ENCODE measurements around the gene SOX6.

The SOX6 gene

DNA sequence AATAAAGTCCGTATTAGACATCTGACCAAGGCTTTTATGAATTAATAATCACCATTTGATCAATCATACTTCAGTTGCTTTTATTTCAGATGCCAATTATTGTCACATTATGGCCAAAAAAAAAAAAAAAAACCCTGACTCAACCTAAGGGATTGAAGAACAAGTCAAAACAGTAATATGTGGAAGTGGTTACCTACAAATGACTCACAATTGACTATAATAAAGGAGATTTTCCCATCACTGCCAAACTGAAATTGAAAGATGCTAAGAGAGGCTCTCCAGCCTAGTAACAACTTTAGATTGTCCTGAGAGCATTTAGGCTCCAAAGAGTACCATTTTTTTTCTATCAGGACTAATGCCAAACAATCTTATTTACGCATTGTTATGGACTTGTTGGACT is 35.2 kb downstream of the SOX6 start:
- DNase-seq, result no peak

DNA sequence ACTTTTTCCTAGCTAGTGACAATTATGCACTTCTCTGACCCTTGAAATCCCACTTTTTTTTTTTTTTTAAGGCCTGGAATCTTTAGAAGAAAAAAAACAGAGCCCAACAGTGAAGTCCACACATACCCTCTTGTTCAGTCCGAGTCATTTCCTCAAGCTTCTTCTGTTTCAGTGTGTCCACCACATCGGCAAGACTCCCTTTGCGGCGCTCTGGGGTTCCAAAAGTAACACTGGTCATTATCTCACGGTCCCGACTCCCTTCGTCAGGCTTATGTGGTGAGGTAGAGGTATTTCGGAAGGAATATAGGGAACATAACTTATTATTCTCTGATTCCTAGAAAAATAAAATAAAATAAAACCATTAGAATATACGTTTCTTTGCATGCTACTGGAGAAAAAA is 38.0 kb downstream of the SOX6 start:
- DNase-seq, result no peak

DNA sequence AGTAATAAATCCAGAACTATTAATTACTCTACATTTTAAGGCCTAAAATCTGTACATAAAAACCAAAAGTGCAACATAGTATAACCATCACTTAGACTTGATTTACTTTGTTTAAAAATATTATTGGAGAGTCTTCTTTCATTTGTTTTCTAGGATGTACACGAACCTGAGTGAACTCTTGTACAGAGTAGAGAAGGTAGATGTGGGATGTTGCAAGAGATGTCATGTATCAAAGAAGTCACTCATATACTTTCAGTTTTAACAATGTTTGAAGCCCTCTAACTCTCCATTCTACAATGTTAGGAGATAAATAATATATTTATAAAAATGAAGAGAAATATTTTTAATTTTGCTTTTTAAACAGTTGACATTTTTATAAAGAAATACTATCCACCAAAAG is 38.6 kb downstream of the SOX6 start:
- DNase-seq, result no peak

DNA sequence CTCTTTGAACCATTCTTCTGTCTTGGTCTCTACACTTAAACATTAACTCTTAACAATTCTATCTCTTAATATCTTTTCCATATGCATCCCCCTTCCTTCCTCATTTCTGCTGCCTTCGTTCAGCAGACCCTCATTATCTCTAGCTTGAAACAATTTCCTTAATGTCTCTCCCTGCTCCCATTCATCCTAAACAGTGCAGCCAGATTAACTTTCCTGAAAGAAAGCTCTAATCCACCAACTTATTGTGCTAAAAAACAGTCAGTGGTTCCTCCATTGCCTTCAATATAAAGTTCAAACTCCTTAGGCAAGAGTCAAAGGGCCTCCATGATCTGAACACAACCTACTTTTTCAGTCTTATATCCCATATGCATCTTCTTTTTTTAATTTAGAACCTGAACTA is 42.5 kb downstream of the SOX6 start:
- no peak for DNase-seq

DNA sequence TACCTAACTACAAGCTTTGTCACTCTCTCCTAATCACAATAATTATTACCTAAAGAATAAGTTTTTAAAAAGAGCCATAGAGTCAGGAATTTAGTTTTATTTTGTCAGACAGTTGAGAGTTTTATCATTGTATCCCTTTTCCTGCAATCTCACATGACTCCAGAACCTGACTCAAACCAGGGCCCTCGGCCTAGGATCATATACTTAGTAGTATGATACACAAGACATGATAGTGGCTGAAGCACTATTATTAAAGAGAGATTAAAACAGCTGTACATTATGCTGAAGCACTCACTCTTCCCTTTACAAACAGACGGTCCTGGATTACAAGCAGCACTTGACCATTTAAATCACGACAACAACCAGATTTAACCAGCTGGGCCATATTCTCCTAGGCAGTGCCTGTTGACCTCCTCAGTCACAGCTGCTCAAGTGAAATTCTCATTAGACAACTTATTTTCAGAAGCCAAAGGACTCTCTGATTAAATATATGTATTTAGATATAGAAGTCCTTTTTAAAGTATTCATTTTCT is 44.0 kb downstream of the SOX6 start:
- DNase-seq, result no peak

DNA sequence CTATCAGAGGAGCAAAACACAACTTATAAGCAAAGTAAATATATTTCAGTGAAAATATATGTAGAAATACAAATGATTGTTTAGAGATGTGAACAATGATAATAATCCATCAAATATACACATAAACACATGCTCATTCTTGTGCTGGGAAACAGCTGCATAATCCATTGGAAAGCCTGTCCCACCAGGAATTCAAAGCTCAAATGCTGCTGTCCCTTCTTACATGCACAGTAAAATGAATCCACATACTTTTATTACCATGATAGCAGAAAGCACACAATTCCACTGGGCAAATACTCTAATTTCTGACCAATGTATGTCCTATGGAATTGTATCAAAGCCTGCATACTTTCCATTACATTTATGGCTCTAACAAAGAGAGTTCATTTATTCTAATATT is 44.5 kb downstream of the SOX6 start:
- no peak for DNase-seq

DNA sequence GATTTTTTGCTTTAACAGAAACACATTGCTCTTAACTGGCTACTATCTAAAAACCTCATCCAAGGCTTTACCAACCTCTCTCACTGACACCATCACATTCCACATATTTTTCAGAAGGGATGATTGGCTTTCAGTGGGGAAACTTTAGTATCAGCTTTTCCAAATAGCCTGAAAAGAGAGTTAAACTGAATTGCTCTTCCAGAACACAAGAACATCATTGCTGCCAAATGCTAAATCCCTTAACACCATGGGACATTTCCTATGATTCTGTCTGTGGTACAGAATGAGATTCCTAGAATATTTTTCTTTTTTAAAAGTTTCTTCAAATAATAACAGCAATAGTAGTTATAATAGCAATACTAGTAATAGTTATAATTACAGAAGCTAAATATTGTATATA is 45.4 kb downstream of the SOX6 start:
- no peak for DNase-seq

DNA sequence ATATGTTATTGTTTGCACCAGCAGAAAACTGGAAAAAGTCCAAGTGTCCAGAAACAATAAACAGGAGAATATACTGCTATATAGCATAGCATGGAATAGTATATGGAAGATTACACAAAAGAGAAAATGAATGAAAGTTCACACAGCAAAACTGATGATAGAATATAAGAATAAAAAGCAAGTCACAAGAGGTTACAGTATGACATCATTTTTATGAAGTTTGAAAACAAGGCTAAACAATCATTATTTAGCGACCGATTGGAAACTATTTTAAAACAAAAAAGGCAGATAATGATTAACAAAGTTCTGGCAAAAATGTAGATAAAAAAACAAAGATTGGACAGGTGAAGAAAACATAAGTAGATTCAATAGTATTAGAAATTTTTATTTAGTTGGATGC is 47.1 kb downstream of the SOX6 start:
- DNase-seq, result no peak

DNA sequence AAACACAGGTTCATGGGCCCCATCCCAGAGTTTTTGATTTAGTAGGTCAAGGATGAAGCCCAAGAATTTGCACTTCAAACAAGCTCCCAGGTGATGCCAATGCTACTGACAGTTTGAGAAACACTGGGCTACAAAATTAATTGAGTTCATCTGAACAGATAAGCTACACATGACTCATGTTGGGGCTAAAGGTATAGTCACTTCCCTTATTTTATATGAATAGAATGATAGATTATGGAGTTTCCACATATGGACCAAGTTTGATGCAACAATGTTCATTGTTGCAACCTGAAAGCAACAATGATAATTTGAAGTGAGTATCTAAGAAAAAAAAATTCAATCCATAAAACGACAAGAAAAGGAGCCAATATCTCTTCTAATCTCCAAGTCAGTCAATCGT is 54.9 kb downstream of the SOX6 start:
- DNase-seq, result no peak

DNA sequence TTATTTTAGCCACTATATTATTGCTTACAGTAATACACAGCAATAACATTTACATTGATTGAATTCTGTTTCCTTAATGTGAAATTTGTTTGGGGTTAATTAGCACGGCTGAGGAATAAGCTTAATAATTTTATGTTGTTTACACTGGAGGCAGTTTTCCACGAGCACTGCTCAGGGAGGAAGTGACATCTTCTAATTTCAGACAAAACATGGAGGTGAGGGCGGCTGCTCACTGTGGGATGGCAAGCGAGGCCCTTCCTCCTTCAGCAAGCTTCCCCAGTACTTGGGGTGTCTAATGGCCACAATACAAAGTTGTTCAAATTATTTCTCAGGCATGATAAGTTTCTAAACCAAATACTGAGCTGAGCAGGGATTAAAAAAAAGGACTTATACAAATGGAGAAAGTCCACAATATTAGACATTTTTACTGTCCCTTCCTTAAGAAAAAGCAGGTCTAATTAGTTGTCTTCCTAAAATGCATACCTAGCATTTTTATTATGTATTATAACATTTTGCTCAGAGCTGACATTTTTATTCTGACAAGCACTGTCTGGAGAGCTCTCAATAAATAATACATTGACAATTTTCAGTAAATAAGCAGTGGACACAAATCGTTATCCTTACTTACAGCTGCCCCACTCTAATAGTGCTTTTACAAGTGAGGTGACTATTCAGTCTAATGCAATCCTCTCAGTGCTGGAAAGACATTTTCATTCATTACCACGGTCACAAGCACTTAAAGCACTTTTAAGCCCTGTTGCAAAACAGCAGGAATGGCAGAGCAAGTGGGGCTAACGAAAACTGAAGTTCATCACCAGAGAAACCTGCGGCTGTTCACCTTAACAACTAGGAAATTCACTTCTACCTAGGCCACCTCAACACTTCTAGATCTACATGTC is 56.2 kb downstream of the SOX6 start:
- no peak for DNase-seq

DNA sequence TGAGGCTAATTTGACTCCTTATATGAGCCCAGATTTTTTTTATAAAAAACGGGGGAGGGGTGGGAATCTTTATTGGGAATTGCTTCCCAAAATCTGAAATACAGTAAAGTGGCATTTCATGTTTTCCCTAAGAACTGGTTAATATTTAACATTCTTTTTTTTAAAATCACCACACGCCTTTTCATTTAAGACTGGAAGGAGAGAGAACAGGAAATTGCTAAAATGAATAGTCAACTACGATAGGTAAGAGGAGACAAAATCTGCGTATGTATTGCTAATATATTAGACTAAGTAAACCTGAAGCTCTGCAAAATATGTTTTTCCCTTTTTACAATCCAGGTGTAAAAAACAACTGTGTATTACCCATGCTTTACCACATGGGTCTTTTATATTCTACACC is 57.0 kb downstream of the SOX6 start:
- no peak for DNase-seq

DNA sequence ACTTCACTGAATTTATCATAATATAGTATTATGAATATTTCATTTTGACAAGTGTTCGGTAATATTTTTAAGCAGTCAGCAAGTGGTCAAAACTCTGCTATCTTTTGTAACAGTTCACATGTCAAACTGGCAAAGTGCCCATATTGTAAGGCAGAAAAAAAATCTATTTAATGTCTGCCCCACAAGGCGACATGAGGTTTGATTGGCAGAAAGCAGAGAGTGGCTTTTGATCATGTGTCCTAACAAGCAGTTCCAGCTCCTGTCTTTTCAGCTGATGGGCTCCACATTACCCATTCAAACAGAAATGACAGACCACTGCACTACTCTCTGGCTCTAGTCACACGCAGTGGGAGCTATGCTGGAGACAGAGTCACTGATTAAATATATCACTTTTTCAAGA is 59.0 kb downstream of the SOX6 start:
- no peak for DNase-seq

DNA sequence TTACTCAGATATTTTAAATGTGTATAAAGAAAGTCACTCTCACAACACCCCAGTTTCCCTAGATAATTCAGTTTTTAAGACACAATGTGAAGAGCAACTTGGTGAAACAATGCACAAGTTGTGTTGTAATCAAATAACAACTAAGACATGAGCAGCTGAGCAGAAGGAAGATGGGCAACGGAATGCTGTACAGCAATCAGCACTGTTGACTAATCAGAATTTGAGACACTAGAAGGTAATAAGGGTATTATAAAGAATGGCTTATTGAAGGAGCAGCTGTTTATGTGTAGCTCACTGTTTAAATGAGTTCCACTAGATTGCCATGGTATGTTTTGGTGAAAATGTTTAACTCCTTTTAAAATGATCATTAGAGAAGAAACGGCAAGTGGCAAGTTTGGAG is 60.1 kb downstream of the SOX6 start:
- no peak for DNase-seq

DNA sequence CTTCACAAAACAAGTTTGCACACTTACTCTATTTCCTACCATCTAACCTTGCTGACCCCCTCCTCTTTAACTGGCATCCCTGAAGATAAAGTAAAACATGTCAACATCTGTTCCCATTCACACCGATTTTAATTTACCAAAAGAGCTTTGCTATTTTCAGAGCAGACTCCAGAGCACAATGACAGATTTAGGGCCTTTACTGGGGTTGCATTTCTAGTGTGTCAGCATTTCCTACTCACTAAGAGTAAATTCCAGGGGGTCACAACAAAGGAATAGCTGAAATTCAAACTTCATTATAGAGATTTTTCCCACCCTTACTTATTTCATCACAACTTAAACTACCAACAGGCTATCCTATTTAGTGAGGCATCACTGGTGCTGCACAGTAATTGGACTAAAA is 60.8 kb downstream of the SOX6 start:
- DNase-seq, result no peak

DNA sequence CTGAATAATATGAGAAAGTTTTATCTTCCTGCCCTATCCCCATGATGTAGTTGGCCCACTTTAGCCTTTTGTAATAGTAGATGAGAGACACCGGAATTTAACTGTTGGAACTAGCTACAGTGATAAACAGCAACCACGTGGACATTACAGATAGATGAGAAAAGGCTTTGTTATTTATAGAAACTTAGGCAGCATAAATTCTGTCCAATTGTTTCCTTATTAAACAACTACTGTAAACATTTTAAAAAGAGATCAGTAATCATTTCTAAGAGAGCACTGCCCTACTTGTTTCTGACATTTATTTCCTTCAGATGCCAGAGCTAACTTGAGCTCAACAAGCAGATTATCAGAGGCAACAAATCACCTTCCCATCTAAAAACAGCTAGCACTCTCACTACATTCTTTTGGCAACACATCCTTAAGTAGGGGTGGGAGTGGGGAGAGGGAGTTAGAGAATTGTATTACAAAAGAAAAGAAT is 63.1 kb downstream of the SOX6 start:
- DNase-seq, result no peak

DNA sequence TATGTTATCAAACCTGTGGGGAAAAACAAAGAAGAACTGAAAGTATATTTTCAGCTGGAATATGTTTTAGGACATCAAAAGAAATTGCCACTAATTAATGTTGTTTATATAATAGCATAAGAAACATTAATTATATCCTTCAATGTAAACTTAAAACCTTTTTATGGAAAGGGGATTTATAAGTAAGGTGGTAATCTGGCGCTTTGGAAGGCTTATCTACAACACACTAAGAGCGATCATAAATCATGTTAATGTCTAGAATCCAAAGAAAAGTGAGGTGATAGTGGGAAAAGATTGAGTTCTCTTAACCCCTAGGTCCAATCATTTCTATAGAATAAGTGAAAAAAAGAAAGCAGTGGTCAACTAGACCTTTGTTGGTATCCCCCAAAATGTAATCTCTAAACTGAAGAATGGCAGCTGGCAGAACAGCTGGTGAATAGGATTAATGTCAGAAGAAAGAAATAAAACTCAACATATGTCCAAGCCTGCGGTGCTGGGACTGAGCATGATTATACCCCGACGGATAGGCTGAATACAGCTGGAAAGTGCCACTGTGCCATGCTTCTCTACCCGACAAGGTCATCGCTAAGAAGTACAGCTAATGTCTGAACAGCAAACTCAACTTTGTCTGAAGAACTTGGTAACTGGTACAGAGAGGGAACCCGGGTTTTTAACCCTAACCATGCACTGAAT is 64.0 kb downstream of the SOX6 start:
- no peak for DNase-seq

DNA sequence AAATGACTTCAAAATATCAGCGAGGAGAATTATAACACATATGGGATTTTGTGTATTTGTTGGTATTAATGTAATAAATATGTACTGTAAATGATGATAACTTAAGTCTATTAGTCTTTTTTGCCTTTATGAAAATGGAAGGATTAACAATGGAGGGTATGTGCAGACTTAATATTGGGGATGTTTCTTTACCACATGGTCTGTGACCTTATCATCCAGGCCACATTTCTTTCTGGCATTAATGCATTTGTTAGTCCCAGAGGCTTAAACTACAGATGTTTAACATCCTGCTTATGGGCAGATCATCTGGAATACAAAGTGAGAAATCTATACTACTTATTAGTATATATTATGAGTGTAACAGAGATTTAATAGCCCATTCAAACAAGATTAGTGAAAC is 64.6 kb downstream of the SOX6 start:
- no peak for DNase-seq

DNA sequence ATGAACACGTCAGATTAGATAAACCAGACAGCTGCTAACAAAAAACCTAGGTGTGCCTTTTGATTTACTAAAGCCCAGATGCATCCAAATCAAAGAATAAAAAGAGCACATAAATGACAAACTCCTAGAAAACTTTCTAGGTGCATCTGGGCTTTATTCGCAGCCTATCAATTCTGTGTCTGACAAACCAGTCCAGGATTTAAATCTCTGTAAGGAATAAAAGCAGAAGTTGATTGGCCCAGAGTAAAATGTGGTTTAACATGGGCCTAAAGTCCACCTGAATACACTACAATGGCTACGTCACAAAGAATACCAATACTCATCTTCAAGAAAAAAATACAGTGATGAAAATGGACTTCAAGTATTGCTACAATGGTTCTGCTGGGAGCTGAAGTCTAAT is 66.8 kb downstream of the SOX6 start:
- DNase-seq, result no peak

DNA sequence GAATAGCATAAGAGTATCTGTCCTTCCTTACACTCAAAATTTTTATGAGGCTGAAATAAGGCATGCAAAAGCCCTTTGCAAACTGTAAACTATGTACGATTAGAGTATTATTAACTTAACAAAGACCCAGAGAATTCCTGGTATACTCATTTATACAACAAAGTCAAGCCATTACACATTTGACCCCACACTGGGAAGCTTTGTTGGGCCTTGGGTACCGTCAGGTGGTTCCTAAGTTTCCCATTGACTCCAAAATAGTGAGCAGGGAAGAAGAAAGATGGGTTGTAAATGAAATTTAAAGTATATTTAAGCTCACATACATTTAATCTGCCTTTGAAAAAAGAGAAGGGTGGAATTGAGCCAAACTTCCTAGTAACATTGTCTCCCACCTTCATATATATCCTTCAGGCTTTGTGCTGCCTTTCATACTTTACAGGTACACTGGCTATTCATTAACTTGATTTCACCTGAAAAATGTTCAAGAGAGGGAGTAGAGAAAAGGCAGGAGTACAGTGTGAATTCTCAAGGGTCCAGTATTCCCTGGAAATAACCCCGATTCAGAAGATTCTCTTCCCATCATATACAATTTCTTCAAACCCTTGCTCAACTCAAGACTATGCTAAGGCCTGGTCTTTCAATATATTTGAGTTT is 68.6 kb downstream of the SOX6 start:
- no peak for DNase-seq

DNA sequence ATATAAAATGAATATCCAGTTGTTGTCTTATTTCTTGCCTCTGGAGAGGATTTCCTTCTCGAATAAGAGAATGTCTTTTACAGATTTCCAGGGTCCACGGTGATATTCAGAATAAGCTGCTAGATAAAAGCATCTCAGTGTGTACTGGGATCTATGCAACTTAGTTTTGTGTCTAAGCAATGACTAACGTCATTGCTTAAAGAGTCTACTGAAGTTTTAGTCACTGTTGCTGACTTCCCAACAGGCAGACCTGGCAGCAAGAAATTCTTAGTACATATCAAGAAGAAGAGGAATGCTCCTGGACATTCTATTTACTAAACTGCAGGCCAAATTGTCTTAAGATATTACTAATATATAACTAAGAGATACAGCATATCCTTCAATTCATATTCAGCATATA is 70.3 kb downstream of the SOX6 start:
- DNase-seq, result no peak

DNA sequence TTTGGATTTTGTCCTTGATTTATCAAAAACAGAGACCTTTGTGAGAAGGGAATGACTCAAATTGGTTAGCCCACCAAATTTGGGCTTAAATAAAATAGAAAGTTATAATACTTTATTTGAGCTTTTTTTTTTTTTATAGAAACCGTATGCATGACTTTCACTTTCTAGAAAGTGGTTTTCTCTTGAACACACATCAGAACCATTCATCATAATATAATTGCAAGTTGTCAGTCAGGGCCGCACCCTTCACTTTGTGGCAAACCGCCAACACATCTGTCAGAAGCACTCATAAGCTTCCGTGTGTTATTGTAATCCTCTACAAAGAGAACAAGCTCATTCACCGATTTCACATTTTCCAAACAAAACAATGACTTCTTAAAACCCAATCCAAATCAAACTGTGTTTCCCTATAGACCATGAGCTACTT is 76.1 kb downstream of the SOX6 start:
- peak in 12 of 56 donors; percentile 1 to 48 (median 18) for DNase-seq

DNA sequence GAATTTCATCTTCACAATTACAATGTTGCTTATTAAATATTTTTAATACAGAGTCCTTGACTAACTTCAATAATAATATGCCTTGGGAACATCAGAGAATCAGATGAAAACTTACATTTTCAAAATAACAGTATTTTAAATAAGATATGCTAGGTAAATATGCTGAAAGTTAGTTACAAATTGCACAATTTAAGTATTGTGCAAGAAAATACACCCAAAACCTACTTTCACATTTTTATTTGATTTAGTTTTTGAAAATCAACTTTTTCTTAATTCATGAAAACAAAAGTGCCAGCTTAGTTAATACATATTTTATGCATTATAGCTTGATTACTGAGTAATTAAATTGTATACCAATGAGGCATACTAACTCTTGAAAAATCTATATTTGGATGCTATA is 76.8 kb downstream of the SOX6 start:
- no peak for DNase-seq

All from nucleus accumbens (tissue), 56 donors.